ENCODE data around the gene CLIP1.

GRCh38 chr12:122454739-122455138 lies 32.3 kb upstream of the CLIP1 start:
- TF ChIP-seq CTCF (IDR thresholded peaks at IDR 0.05 in 4 of 5, conservative IDR thresholded peaks at IDR 0.05 in 1 of 5) (no peak), POLR2A (IDR thresholded peaks at IDR 0.05) (no peak)

Data from gastrocnemius medialis (tissue), 4 donors.